K562 (cell line): Measurements from ENCODE around the gene SIGLEC11. TPM values are rescaled to one million over a fixed set of nuclear protein-coding genes. Genes with fewer than 3 reads are reported as not detected.

Source experiments
- NFIC ChIP-seq: fragments of 450-650 bp; IDR thresholded peaks from 2 replicates; pipeline ENCODE4 v1.6.1; 2017; ENCODE audit warnings: mild to moderate bottlenecking, inconsistent platforms
- SREBF1 ChIP-seq: fragments of 150-350 bp; IDR thresholded peaks from 2 replicates; pipeline ENCODE4 v1.6.1; 2014; ENCODE audit warnings: antibody characterized with exemption, low read depth, low read length, borderline replicate concordance
- YY1 ChIP-seq, 3 experiments: IDR thresholded peaks; 2 replicates each; pipeline ENCODE4 v1.6.1; 2011; ENCODE audit warnings: low read length in 2 of 3, mild to moderate bottlenecking in 2 of 3, moderate library complexity in 2 of 3, borderline replicate concordance in 1 of 3, control low read depth in 1 of 3, low read depth in 1 of 3; ENCODE audit not compliant: insufficient read depth in 3 of 3, insufficient replicate concordance in 2 of 3, control insufficient read depth in 1 of 3, insufficient read length in 1 of 3; ENCODE audit errors: extremely low read depth in 1 of 3
- polyA plus RNA-seq, 8 experiments: library from polyadenylated mRNA; depleted of rRNA in 4 of 8; stranded (reverse) in 5 of 8; unstranded in 3 of 8; fragments of >200 nt; fragmentation: Nextera tagmentation in 2 of 8; fragmentation: Illumina TruSeq in 1 of 8; extraction: Ambion mirVana in 2 of 8; extraction: Trizol in 1 of 8; gene quantifications; 2 replicates each; pipeline versions ENCODE4 v1.2.1 to v1.2.3, GENCODE V29; 2011 to 2014; ENCODE audit warnings: inconsistent platforms in 1 of 8, missing spikeins in 1 of 8
- total RNA-seq, 7 experiments: library from RNA; depleted of rRNA in 6 of 7; stranded (reverse); fragments of >200 nt in 6 of 7; fragmentation: Illumina TruSeq in 2 of 7; extraction: Trizol in 2 of 7; gene quantifications; 2 replicates each; pipeline versions ENCODE4 v1.2.1 to v1.2.3, GENCODE V29; 2011 to 2021; ENCODE audit warnings: low replicate concordance in 1 of 7
- TF ChIP-seq, protein P1 (sequence below), 2 experiments: fragments of 450-650 bp; formaldehyde crosslinking in 1 of 2; IDR thresholded peaks; 2 replicates each; pipeline versions ENCODE4 v1.4.0 to v1.6.1; 2014 to 2020; ENCODE audit warnings: mild to moderate bottlenecking in 2 of 2, borderline replicate concordance in 1 of 2, low read depth in 1 of 2
- TF ChIP-seq, protein P2 (sequence below): fragments of 450-650 bp; IDR thresholded peaks from 2 replicates; pipeline ENCODE4 v1.6.1; 2014; ENCODE audit warnings: low read depth, mild to moderate bottlenecking, moderate library complexity, borderline replicate concordance
- TF ChIP-seq, protein P3 (sequence below): fragments of 450-650 bp; formaldehyde crosslinking; conservative IDR thresholded peaks from 2 replicates; pipeline ENCODE4 v1.4.0; 2022; ENCODE audit warnings: mild to moderate bottlenecking, missing genetic modification characterization
- TF ChIP-seq, protein P4 (sequence below): sonication (generic); formaldehyde crosslinking; IDR thresholded peaks from 2 replicates; pipeline ENCODE4 v1.8.0; 2022; ENCODE audit warnings: missing genetic modification reagents, mild to moderate bottlenecking, moderate library complexity, borderline replicate concordance

SIGLEC11 gene
- total and polyA plus RNA-seq, 9 of the 15 experiments (the other 6 are each of a cell fraction or from before 2014, with no cell fraction given), result not detected

DNA sequence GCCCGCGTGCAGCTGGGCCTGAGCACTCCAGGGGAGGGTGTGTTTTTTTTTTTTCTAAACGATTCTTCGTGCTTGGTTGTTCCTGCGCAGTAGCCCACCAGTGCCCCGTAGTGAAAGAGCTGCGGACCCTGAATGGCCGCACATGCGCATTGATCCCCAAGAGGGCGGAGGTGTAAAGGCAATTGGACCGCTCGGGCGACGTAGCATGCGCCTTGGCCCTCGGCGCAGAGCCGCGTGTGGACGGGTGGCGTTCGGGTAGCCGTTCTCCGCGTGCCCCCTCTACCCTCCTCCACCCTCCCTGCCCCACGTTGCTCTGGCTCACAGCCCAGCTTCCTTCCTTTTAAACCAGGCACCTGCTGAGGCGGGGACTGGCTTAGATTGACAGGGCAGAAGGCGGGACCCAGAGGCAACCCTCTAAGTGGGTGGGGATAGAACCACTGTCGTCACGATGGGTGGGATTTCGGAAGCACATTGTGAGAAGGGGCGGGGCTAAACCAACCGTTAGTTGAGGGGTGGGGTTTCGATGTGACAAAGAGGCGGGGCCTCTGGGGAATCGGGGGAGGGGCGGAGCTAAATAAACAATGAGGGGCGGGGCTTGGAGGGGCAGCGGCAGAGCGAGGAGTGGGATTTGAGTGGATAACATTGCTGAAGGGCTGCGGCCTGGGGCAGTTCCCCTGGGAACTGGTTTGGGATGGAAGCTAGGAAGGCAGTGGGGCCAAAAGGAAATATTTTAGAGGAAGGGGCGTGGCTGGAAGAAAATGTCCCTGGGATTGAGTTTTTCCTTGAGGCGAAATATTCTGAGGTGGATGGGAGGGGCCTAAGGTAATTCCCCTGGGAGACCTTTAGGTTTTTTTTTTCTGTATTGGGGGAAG, 31.1 kb downstream of the SIGLEC11 start (continued):
- TF ChIP-seq, protein P1, sequence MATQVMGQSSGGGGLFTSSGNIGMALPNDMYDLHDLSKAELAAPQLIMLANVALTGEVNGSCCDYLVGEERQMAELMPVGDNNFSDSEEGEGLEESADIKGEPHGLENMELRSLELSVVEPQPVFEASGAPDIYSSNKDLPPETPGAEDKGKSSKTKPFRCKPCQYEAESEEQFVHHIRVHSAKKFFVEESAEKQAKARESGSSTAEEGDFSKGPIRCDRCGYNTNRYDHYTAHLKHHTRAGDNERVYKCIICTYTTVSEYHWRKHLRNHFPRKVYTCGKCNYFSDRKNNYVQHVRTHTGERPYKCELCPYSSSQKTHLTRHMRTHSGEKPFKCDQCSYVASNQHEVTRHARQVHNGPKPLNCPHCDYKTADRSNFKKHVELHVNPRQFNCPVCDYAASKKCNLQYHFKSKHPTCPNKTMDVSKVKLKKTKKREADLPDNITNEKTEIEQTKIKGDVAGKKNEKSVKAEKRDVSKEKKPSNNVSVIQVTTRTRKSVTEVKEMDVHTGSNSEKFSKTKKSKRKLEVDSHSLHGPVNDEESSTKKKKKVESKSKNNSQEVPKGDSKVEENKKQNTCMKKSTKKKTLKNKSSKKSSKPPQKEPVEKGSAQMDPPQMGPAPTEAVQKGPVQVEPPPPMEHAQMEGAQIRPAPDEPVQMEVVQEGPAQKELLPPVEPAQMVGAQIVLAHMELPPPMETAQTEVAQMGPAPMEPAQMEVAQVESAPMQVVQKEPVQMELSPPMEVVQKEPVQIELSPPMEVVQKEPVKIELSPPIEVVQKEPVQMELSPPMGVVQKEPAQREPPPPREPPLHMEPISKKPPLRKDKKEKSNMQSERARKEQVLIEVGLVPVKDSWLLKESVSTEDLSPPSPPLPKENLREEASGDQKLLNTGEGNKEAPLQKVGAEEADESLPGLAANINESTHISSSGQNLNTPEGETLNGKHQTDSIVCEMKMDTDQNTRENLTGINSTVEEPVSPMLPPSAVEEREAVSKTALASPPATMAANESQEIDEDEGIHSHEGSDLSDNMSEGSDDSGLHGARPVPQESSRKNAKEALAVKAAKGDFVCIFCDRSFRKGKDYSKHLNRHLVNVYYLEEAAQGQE (IDR thresholded peaks at IDR 0.05; ENCODE audit: borderline replicate concordance), result no peak
- TF ChIP-seq, protein P1 (CRISPR knock-in tag; IDR thresholded peaks at IDR 0.05; ENCODE audit: low read depth), result no peak
- TF ChIP-seq SREBF1 (no peak), YY1 (IDR thresholded peaks at IDR 0.05; ENCODE audit: borderline replicate concordance in 1 of 3, control insufficient read depth in 1 of 3, extremely low read depth in 1 of 3, insufficient read depth in 3 of 3, insufficient read length in 1 of 3, insufficient replicate concordance in 2 of 3, low read depth in 1 of 3, low read length in 2 of 3) (peak in 1 of 3 experiments; percentile 24), NFIC (peak; percentile 93)
- TF ChIP-seq, protein P2, sequence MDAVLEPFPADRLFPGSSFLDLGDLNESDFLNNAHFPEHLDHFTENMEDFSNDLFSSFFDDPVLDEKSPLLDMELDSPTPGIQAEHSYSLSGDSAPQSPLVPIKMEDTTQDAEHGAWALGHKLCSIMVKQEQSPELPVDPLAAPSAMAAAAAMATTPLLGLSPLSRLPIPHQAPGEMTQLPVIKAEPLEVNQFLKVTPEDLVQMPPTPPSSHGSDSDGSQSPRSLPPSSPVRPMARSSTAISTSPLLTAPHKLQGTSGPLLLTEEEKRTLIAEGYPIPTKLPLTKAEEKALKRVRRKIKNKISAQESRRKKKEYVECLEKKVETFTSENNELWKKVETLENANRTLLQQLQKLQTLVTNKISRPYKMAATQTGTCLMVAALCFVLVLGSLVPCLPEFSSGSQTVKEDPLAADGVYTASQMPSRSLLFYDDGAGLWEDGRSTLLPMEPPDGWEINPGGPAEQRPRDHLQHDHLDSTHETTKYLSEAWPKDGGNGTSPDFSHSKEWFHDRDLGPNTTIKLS, result peak; percentile 68; the same call in 1 of the 2 replicates
- TF ChIP-seq, protein P3, sequence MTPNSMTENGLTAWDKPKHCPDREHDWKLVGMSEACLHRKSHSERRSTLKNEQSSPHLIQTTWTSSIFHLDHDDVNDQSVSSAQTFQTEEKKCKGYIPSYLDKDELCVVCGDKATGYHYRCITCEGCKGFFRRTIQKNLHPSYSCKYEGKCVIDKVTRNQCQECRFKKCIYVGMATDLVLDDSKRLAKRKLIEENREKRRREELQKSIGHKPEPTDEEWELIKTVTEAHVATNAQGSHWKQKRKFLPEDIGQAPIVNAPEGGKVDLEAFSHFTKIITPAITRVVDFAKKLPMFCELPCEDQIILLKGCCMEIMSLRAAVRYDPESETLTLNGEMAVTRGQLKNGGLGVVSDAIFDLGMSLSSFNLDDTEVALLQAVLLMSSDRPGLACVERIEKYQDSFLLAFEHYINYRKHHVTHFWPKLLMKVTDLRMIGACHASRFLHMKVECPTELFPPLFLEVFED (CRISPR knock-in tag), result peak; percentile 89
- TF ChIP-seq, protein P4, sequence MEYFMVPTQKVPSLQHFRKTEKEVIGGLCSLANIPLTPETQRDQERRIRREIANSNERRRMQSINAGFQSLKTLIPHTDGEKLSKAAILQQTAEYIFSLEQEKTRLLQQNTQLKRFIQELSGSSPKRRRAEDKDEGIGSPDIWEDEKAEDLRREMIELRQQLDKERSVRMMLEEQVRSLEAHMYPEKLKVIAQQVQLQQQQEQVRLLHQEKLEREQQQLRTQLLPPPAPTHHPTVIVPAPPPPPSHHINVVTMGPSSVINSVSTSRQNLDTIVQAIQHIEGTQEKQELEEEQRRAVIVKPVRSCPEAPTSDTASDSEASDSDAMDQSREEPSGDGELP (CRISPR knock-in tag), result peak; percentile 62
